K562 (cell line): ENCODE results near the gene NACC1. TPM values are rescaled to one million over a fixed set of nuclear protein-coding genes. Genes with fewer than 3 reads are reported as not detected.

Source experiments
- CHD1 ChIP-seq: fragments of 200-600 bp; sonication (generic); IDR thresholded peaks from one replicate; pipeline ENCODE4 v1.6.1; 2012; ENCODE audit warnings: mild to moderate bottlenecking, moderate library complexity, low read length, inconsistent platforms
- CREM ChIP-seq: IDR thresholded peaks from 2 replicates; pipeline ENCODE4 v1.6.1; 2014; ENCODE audit warnings: antibody characterized with exemption, low read depth
- DMBX1 ChIP-seq: fragments of 250-450 bp; sonication (Bioruptor Pico); IDR thresholded peaks from 2 replicates; pipeline ENCODE4 v1.8.0; 2022; ENCODE audit warnings: inconsistent platforms, mild to moderate bottlenecking, moderate library complexity, borderline replicate concordance
- KDM2B ChIP-seq: fragments of 250-450 bp; sonication (Bioruptor Pico); IDR thresholded peaks from 2 replicates; pipeline ENCODE4 v1.8.0; 2021; ENCODE audit warnings: mild to moderate bottlenecking, moderate library complexity
- LARP7 ChIP-seq: fragments of 450-650 bp; IDR thresholded peaks from 2 replicates; pipeline ENCODE4 v1.6.1; 2016
- PRPF4 ChIP-seq: fragments of 200-400 bp; formaldehyde crosslinking; IDR thresholded peaks from one replicate; pipeline ENCODE4 v1.6.1; 2017; ENCODE audit warnings: low read length, low read depth, mild to moderate bottlenecking; ENCODE audit not compliant: insufficient read depth, poor library complexity, severe bottlenecking
- RBM34 ChIP-seq: fragments of 200-400 bp; formaldehyde crosslinking; IDR thresholded peaks from 2 replicates; pipeline ENCODE4 v1.6.1; 2018; ENCODE audit warnings: low read length, borderline replicate concordance; ENCODE audit not compliant: insufficient read depth
- ZNF311 ChIP-seq: fragments of 250-450 bp; sonication (Bioruptor Pico); IDR thresholded peaks from 2 replicates; pipeline ENCODE4 v1.4.0; 2020; ENCODE audit warnings: mild to moderate bottlenecking, moderate library complexity
- polyA plus RNA-seq, 8 experiments: library from polyadenylated mRNA; depleted of rRNA in 4 of 8; stranded (reverse) in 5 of 8; unstranded in 3 of 8; fragments of >200 nt; fragmentation: Nextera tagmentation in 2 of 8; fragmentation: Illumina TruSeq in 1 of 8; extraction: Ambion mirVana in 2 of 8; extraction: Trizol in 1 of 8; gene quantifications; 2 replicates each; pipeline versions ENCODE4 v1.2.1 to v1.2.3, GENCODE V29; 2011 to 2014; ENCODE audit warnings: inconsistent platforms in 1 of 8, missing spikeins in 1 of 8
- total RNA-seq, 7 experiments: library from RNA; depleted of rRNA in 6 of 7; stranded (reverse); fragments of >200 nt in 6 of 7; fragmentation: Illumina TruSeq in 2 of 7; extraction: Trizol in 2 of 7; gene quantifications; 2 replicates each; pipeline versions ENCODE4 v1.2.1 to v1.2.3, GENCODE V29; 2011 to 2021; ENCODE audit warnings: low replicate concordance in 1 of 7
- TF ChIP-seq, protein P1 (sequence below): IDR thresholded peaks from 3 replicates; pipeline ENCODE4 v1.6.1; 2011; ENCODE audit warnings: borderline replicate concordance, mild to moderate bottlenecking, moderate library complexity; ENCODE audit not compliant: insufficient read length; ENCODE audit errors: extremely low read depth

The NACC1 gene
- total and polyA plus RNA-seq, 9 of the 15 experiments (the other 6 are each of a cell fraction or from before 2014, with no cell fraction given) = 0.04 to 96.6 (median 25.8) TPM

DNA sequence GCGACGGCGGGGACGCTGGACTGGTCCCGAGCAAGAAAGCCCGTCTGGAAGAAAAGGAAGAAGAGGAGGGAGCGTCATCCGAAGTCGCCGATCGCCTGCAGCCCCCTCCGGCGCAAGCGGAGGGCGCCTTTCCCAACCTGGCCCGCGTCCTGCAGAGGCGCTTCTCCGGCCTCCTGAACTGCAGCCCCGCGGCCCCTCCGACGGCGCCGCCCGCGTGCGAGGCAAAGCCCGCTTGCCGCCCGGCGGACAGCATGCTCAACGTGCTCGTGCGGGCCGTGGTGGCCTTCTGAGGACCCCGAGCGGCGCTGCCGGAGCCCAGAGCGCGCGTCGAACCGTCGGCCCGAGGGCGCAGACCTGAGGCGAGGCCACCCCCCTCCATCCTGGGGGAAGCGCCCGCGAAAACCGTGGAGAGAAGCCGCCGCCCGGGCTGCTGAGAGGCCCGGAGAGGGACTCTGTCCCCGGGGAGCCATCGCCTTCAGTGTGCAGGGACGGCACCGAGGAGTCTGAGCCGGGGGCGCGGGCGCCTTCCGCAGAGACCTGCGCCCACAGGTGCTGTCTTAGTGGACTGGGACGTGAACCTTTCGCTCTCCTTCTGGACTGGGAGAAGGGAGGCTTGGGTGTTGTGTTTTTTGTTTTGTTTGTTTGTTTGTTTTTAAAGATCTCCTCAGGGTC lies 35.6 kb downstream of the NACC1 start (continued):
- TF ChIP-seq, protein P1, sequence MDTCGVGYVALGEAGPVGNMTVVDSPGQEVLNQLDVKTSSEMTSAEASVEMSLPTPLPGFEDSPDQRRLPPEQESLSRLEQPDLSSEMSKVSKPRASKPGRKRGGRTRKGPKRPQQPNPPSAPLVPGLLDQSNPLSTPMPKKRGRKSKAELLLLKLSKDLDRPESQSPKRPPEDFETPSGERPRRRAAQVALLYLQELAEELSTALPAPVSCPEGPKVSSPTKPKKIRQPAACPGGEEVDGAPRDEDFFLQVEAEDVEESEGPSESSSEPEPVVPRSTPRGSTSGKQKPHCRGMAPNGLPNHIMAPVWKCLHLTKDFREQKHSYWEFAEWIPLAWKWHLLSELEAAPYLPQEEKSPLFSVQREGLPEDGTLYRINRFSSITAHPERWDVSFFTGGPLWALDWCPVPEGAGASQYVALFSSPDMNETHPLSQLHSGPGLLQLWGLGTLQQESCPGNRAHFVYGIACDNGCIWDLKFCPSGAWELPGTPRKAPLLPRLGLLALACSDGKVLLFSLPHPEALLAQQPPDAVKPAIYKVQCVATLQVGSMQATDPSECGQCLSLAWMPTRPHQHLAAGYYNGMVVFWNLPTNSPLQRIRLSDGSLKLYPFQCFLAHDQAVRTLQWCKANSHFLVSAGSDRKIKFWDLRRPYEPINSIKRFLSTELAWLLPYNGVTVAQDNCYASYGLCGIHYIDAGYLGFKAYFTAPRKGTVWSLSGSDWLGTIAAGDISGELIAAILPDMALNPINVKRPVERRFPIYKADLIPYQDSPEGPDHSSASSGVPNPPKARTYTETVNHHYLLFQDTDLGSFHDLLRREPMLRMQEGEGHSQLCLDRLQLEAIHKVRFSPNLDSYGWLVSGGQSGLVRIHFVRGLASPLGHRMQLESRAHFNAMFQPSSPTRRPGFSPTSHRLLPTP = no peak
- TF ChIP-seq ZNF311 = no peak
- TF ChIP-seq CHD1 = peak; percentile 65
- TF ChIP-seq DMBX1 (CRISPR knock-in tag) = no peak
- no peak for TF ChIP-seq KDM2B
- peak; percentile 91 for TF ChIP-seq PRPF4
- TF ChIP-seq CREM = peak; percentile 86
- TF ChIP-seq RBM34 = 0 out of 2 replicates have a peak, but pooled peaks have one; percentile 83
- peak; percentile 39; the same call in 1 of the 2 replicates for TF ChIP-seq LARP7
